ENCODE measurements around the gene SNX2.
"Not testable (repeated sequence)": the region's sequence is repeated elsewhere in the genome, so short reads cannot be mapped to it uniquely, and the experiment has no call there.

SNX2 gene

GRCh38 chr5:122844910-122845228 lies 70.0 kb downstream of the SNX2 start:
- DNase-seq = no peak

GRCh38 chr5:122845229-122846050 lies 70.6 kb downstream of the SNX2 start, which contains the start of gene SNX24:
TSS of gene SNX24 (plus strand) at chr5:122845613. CDS start at chr5:122845634, 21 bp downstream.
- DNase-seq = peak; percentile 75

GRCh38 chr5:122846051-122846550 lies 71.2 kb downstream of the SNX2 start:
- DNase-seq = peak; percentile 75

DNA sequence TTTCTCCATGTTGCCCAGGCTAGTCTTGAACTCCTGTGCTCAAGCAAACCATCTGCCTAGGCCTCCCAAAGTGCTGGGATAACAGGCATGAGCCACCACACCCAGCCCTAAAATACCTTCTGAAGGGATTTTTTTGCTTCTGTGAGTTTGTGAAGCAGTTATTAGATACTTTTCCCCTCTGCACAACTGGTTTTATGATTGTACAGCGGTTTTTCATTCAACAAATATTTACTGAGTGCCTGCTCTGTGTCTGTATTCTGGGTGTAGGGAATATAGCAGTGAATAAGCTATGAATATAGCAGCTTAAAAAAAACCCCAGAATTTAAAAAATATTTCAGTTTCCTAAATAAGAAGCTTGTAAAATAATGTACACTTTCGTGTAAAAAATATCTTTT lies 72.8 kb downstream of the SNX2 start:
- DNase-seq = no peak

- DNase-seq = peak; percentile 32
Measured at GRCh38 chr5:122849771-122850170, 74.9 kb downstream of the SNX2 start.

DNA sequence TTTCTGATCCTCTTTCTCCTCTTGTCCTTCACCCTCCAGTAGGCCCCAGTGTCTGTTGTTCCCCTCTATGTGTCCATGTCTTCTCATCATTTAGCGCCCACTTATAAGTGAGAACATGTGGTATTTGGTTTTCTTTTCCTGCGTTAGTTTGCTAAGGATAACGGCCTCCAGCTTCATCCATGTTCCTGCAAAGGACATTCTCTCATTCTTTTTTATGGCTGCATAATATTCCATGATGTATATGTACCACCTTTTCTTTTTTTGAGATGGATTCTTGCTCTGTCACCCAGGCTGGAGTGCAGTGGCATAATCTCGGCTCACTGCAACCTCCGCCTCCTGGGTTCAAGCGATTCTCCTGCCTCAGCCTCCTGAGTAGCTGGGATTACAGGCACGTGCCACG lies 82.7 kb downstream of the SNX2 start:
- DNase-seq = not testable (repeated sequence)

- DNase-seq = peak; percentile 31
Measured at GRCh38 chr5:122858451-122858850, 83.6 kb downstream of the SNX2 start.

DNA sequence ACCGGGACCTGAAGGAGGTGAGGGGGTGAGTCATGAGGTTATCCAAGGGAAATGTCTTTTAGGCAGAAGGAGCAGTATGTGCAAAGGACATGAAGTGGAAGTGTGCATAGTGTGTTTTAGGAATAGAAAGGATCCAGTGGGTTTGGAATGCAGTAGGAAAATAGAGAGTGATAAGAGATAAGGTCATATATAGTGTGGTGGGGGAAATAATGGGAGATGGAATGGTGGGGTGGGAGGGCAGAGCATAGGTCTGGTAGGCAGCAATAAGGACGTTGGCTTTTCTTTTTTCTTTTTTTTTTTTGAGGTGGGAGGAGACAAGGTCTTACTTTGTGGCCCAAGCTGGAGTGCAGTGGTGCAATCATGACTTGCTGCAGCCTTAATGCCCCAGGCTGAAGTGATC lies 88.4 kb downstream of the SNX2 start:
- DNase-seq = no peak

GRCh38 chr5:122863721-122864120 lies 88.8 kb downstream of the SNX2 start:
- no peak for DNase-seq

GRCh38 chr5:122864400-122864799 lies 89.5 kb downstream of the SNX2 start:
- DNase-seq = no peak

- DNase-seq = no peak
Measured at GRCh38 chr5:122864842-122865241, 90.0 kb downstream of the SNX2 start.

DNA sequence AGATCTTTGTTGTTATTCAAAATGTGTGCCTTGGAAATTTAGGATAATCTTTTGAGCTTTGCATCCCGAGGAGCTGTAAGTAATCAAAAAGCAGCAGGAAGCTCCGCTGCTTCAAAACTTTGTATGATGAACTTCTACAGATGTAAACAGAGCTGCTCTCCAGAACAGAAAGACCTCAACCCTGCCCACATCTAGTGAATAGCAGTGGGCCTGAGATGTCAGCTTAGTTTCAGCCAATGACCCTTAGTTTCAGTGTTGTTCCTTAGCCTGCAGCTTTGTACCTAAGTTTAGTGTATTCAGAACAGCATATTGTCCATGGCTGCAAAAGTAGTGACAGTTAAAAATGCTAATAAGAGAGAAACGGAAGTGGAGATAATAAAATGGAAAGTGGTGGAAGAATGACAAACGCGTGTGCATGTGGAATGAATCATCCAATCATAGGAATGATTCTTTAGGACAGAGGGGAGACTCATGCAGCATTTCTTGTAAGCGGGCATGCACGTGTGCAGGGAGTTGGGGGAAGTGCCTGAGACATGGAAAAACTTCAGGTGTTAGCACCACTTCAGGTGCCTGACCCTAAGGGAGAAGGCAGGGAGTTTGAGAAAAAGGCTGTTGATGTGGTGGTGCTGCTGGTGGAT lies 95.5 kb downstream of the SNX2 start:
- peak; percentile 74 for DNase-seq

- DNase-seq = peak; percentile 31
Measured at GRCh38 chr5:122871661-122872060, 96.8 kb downstream of the SNX2 start.

DNA sequence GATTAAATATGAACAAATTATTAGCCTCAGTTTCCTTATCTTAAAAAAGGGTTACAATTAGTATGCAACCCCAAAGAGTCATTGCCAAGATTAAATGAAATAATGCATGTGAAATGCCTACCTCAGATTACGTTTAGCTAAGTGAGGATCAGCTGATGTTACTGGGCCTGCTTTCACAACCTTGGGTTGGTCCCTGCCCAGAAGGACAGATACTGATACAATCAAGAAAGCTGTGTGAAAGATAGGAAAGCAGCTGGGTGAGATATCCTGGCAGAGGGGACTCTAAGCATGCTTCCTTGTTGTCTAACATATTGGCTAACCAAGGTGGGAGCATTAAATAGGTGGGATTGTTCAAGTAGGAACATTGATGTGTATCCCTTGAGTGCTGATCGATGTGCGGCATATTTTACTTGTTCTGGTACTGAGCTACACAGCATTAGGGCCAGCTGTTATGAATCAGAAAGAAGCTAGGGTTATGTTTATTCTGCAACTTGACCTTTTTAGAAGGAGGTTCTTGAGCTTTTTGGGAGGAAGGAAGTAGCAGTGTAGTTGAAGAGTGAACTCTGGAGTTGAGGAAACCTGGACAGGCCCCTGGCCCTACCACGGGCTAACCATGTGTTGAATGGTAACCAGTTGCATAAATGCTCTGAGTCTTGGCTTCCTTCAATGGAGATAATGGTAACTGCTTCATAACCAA lies 99.4 kb downstream of the SNX2 start:
- no peak for DNase-seq

GRCh38 chr5:122877518-122877917 lies 102.6 kb downstream of the SNX2 start:
- DNase-seq = no peak

DNA sequence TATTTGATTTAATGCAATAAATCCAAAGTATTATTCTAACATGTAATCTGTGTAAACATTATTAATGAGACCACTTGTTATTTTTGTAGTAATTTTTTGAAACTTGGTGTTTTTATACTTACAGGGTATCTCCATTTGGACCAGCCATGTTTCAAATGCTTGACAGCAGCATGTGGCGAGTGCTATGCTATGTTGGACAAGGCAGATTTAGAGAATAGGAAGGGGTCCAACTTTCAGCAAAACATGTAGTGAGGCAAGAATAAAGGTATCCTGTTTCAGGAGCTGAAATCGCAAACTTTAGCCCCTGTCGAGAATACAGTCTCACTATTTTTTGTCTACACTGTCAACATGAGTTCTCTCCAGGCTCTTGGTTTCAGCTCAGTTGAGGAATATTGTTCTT lies 104.2 kb downstream of the SNX2 start:
- no peak for DNase-seq
